Heart right ventricle (tissue), 16 donors: Measurements from ENCODE around the gene NTHL1. TPM values are rescaled to one million over a fixed set of nuclear protein-coding genes. Genes with fewer than 3 reads are reported as not detected.

ENCODE experiments used
- ATAC-seq, 8 donors: fragments of 200-7000 bp; cut with Tn5 transposase; one replicate each; pipeline ENCODE4 v1.9.1; 2020; ENCODE audit warnings: mild to moderate bottlenecking in 8 of 8, moderate library complexity in 8 of 8, moderate number of reproducible peaks in 1 of 8
- DNase-seq, 2 donors: peaks; one replicate each; pipeline ENCODE4 v3.0.0-alpha.2; 2020
- H3K27ac ChIP-seq, 10 donors: fragments of 200-600 bp; sonication (generic) in 2 of 10; one replicate each; pipeline versions ENCODE4 v1.5.0 to v1.8.0; 2020 to 2022; ENCODE audit warnings: mild to moderate bottlenecking in 3 of 10
- H3K27me3 ChIP-seq, 7 donors: fragments of 200-600 bp; one replicate each; pipeline ENCODE4 v1.8.0; 2021 to 2022; ENCODE audit warnings: mild to moderate bottlenecking in 2 of 7
- H3K36me3 ChIP-seq, 9 donors: fragments of 200-600 bp; sonication (generic) in 1 of 9; one replicate each; pipeline versions ENCODE4 v1.5.0 to v1.8.0; 2020 to 2022; ENCODE audit warnings: mild to moderate bottlenecking in 2 of 9
- H3K4me1 ChIP-seq, 9 donors: fragments of 200-600 bp; sonication (generic) in 1 of 9; one replicate each; pipeline versions ENCODE4 v1.5.0 to v1.8.0; 2020 to 2022; ENCODE audit warnings: mild to moderate bottlenecking in 4 of 9
- H3K4me3 ChIP-seq, 10 donors: fragments of 200-600 bp; sonication (generic) in 2 of 10; one replicate each; pipeline versions ENCODE4 v1.5.0 to v1.8.0; 2020 to 2022; ENCODE audit warnings: mild to moderate bottlenecking in 7 of 10, moderate library complexity in 2 of 10
- H3K9me3 ChIP-seq, 11 donors: fragments of 200-600 bp in 10 of 11; sonication (generic) in 2 of 11; one replicate each; pipeline versions ENCODE4 v1.5.0 to v1.8.0; 2013 to 2022; ENCODE audit warnings: mild to moderate bottlenecking in 2 of 11, control low read depth in 1 of 11, moderate library complexity in 1 of 11
- CTCF ChIP-seq, 9 donors: fragments of 200-600 bp; sonication (generic) in 2 of 9; IDR thresholded peaks; one replicate each; pipeline versions ENCODE4 v1.5.0 to v1.8.0; 2021 to 2022; ENCODE audit warnings: antibody characterized with exemption in 9 of 9, mild to moderate bottlenecking in 5 of 9, moderate library complexity in 1 of 9
- WGBS, 2 donors: extraction: QIAGEN DNeasy Blood & Tissue Kit; methylation state at CpG; one replicate each; pipeline ENCODE4 v1.1.7; 2013; ENCODE audit warnings: inconsistent platforms in 1 of 2; 5-methylcytosine and 5-hydroxymethylcytosine counted together
- intact Hi-C, 10 donors: fragments of 100-400 bp; cut with DNase I; formaldehyde crosslinking; loops; one replicate each; pipeline versions ENCODE4 v1.11.1 to v1.14.2; 2022
- polyA plus RNA-seq, 2 donors: library from polyadenylated mRNA; stranded (reverse); fragments of 200-250 nt; gene quantifications; one replicate each; pipeline ENCODE4 v1.2.3, GENCODE V29; 2013
- total RNA-seq, 10 donors: library from RNA; stranded (reverse); fragmentation: NEBNext Ultra II Directional in 3 of 10; extraction: Animal tissue kit (Norgen Biotek cat#: 25700) in 3 of 10; gene quantifications; one replicate each; pipeline versions ENCODE4 v1.2.1 to v1.2.4, GENCODE V29; 2021 to 2023
- donor health status: Arrhythmogenic right ventricular cardiomyopathy.
- donor health status: ischemic (EF 13 %, LVEDD 7.1; RV severe dilation, severe dysfunction).
- donor health status: healthy with polysubstance abuse.
- donor health status: DM: no; HTN: yes; CAD: no.
- donor health status: DM: no; HTN: no; CAD: no.
- donor health status: ischemic (EF 25% LVEDD 6.9; RV normal size, moderate dysfunction).
- donor health status: ischemic (EF 25% LVEDD 5.7; RV mildly dilated, moderate dysfunction).
- donor health status: healthy.
- donor health status: DM: yes; HTN: yes; CAD: no.
- donor health status: Ischemic cardiomyopathy.
- donor health status: ischemic (EF 35%, LVEDD 5.7; RV mildly dilated, moderate dysfunction).
- donor health status: nonischemic (EF 11% LVEDD 7.7; RV severe dilation, severe dysfunction).
- donor health status: DM: yes; HTN: yes; CAD: no.
- donor health status: PGD.
- donor health status: ischemic (EF 29% LVEDD 5.4; RV normal size, mild dysfunction).
- donor health status: nonischemic (EF 23%, LVEDD 6.1; RV moderate dilation, normal function).

The NTHL1 gene
- total and polyA plus RNA-seq, 12 donors, result 9.8 to 51.9 (median 13.9) TPM

GRCh38 chr16:2077016-2077415 lies 29.4 kb upstream of the NTHL1 start:
- intact Hi-C loops, result no loop called here
- Histone ChIP-seq H3K27me3 (no peaks in the 10 kb centered on the region), H3K36me3 (peaks cover 0 to 100% (median 62%) of the 10 kb centered on the region in 9 donors), H3K4me3 (no peak overlapping the region), H3K4me1 (peaks cover 0 to 14% (median 12%) of the 10 kb centered on the region in 9 donors), H3K9me3 (no peaks in the 10 kb centered on the region), H3K27ac (no peak overlapping the region)
- 90 to 96% methylated on average over 17 of the region's 17 CpGs for WGBS, 2 donors
- DNase-seq, result no peak
- no peak for TF ChIP-seq CTCF (IDR thresholded peaks at IDR 0.05)
- ATAC-seq, result no peak

GRCh38 chr16:2076072-2076865 lies 28.6 kb upstream of the NTHL1 start:
- Histone ChIP-seq H3K4me3 (no peak overlapping the region), H3K27me3 (no peaks in the 10 kb centered on the region), H3K9me3 (no peaks in the 10 kb centered on the region), H3K27ac (no peak overlapping the region), H3K36me3 (peaks cover 0 to 100% (median 55%) of the 10 kb centered on the region in 9 donors), H3K4me1 (peaks cover 0 to 6% (median 5%) of the 10 kb centered on the region in 9 donors)
- whole genome bisulfite sequencing, 2 donors, result 95 to 96% methylated on average over 28 of the region's 28 CpGs
- DNase-seq (no peak), ATAC-seq (no peak)
- TF ChIP-seq CTCF (IDR thresholded peaks at IDR 0.05), result no peak
- intact Hi-C loops, result no loop called here

- peaks cover 0 to under 1% (median 0%) of the 10 kb centered on the region in 9 donors for H3K4me1 ChIP-seq
- H3K36me3 ChIP-seq, result peaks cover 0 to 100% (median 53%) of the 10 kb centered on the region in 9 donors
- no peak for DNase-seq
- no peak overlapping the region for H3K4me3 ChIP-seq
- ATAC-seq, result no peak
- 96 to 97% methylated on average over 24 of the region's 24 CpGs for WGBS, 2 donors
- H3K27me3 ChIP-seq, result no peaks in the 10 kb centered on the region
- H3K9me3 ChIP-seq, result no peaks in the 10 kb centered on the region
- H3K27ac ChIP-seq, result no peak overlapping the region
- intact Hi-C loops, result no loop called here
- no peak for TF ChIP-seq CTCF (IDR thresholded peaks at IDR 0.05)
Observed at GRCh38 chr16:2075631-2076030, 28.0 kb upstream of the NTHL1 start.

- intact Hi-C loops, result no loop called here
Observed at GRCh38 chr16:2074071-2074470, 26.4 kb upstream of the NTHL1 start.

More at GRCh38 chr16:2074071-2074470, 26.4 kb upstream of the NTHL1 start:
- DNase-seq (no peak), ATAC-seq (no peak)
- Histone ChIP-seq H3K27me3 (no peaks in the 10 kb centered on the region), H3K36me3 (peaks cover 0 to 100% (median 45%) of the 10 kb centered on the region in 9 donors), H3K9me3 (no peaks in the 10 kb centered on the region), H3K4me1 (no peaks in the 10 kb centered on the region), H3K27ac (no peak overlapping the region), H3K4me3 (no peak overlapping the region)
- no peak for TF ChIP-seq CTCF (IDR thresholded peaks at IDR 0.05)
- 96% methylated on average over 20 of the region's 20 CpGs for WGBS, 2 donors
